Measurements from ENCODE around the gene RAB8B. TPM values are rescaled to one million over a fixed set of nuclear protein-coding genes. Genes with fewer than 3 reads are reported as not detected.

The RAB8B gene
- total RNA-seq, 2 donors from 2014 or later, result 21.9 to 28.8 TPM

GRCh38 chr15:63243776-63244175 lies 54.4 kb downstream of the RAB8B start:
- Mint-ChIP-seq H3K27ac (no peak overlapping the region), H3K9me3 (peaks cover 21% of the 10 kb centered on the region), H3K27me3 (ENCODE audit: insufficient read depth) (no peaks in the 10 kb centered on the region), H3K4me3 (no peak overlapping the region), H3K36me3 (ENCODE audit: low read depth) (peaks cover 38% of the 10 kb centered on the region), H3K4me1 (peaks cover 7% of the 10 kb centered on the region)
- H3K9ac ChIP-seq (ENCODE audit: extremely low read depth, low read length, poor library complexity, severe bottlenecking), result no peak overlapping the region
- H3K27ac ChIP-seq (ENCODE audit: low read depth, low read length), result no peak overlapping the region
- peaks cover 23% of the 10 kb centered on the region for H3K9me3 ChIP-seq (ENCODE audit: control insufficient read depth, low read length)
- no peak for TF ChIP-seq CTCF (conservative IDR thresholded peaks at IDR 0.05)
- no peak overlapping the region for H3K4me3 ChIP-seq (ENCODE audit: low read length)
- no peaks in the 10 kb centered on the region for H3K27me3 ChIP-seq (ENCODE audit: control insufficient read depth, insufficient read depth, low read length, poor library complexity, severe bottlenecking)
- no peak for DNase-seq
- no peaks in the 10 kb centered on the region for H3K4me1 ChIP-seq (ENCODE audit: control insufficient read depth, insufficient read depth, low read length)
- WGBS, 2 experiments (ENCODE audit: insufficient coverage in 1 of 2, insufficient read length in 1 of 2), result 84 to 100% methylated on average over 1 of the region's 1 CpG
- peaks cover 17% of the 10 kb centered on the region for H3K36me3 ChIP-seq (ENCODE audit: control insufficient read depth, insufficient read depth, low read length)

- Mint-ChIP-seq H3K4me1 (peaks cover 7% of the 10 kb centered on the region), H3K27ac (no peak overlapping the region), H3K4me3 (no peak overlapping the region), H3K9me3 (peaks cover 21% of the 10 kb centered on the region), H3K36me3 (ENCODE audit: low read depth) (peaks cover 40% of the 10 kb centered on the region), H3K27me3 (ENCODE audit: insufficient read depth) (no peaks in the 10 kb centered on the region)
- H3K36me3 ChIP-seq (ENCODE audit: control insufficient read depth, insufficient read depth, low read length), result peaks cover 17% of the 10 kb centered on the region
- peaks cover 23% of the 10 kb centered on the region for H3K9me3 ChIP-seq (ENCODE audit: control insufficient read depth, low read length)
- no peak overlapping the region for H3K27ac ChIP-seq (ENCODE audit: low read depth, low read length)
- H3K4me1 ChIP-seq (ENCODE audit: control insufficient read depth, insufficient read depth, low read length), result no peaks in the 10 kb centered on the region
- TF ChIP-seq CTCF (conservative IDR thresholded peaks at IDR 0.05), result no peak
- H3K9ac ChIP-seq (ENCODE audit: extremely low read depth, low read length, poor library complexity, severe bottlenecking), result no peak overlapping the region
- H3K27me3 ChIP-seq (ENCODE audit: control insufficient read depth, insufficient read depth, low read length, poor library complexity, severe bottlenecking), result no peaks in the 10 kb centered on the region
- DNase-seq, result no peak
- WGBS, 2 experiments (ENCODE audit: insufficient coverage in 1 of 2, insufficient read length in 1 of 2), result 33 to 90% methylated on average over 1 to 4 of the region's 4 CpGs
- no peak overlapping the region for H3K4me3 ChIP-seq (ENCODE audit: low read length)
Measured at GRCh38 chr15:63244399-63244798, 55.0 kb downstream of the RAB8B start.

DNA sequence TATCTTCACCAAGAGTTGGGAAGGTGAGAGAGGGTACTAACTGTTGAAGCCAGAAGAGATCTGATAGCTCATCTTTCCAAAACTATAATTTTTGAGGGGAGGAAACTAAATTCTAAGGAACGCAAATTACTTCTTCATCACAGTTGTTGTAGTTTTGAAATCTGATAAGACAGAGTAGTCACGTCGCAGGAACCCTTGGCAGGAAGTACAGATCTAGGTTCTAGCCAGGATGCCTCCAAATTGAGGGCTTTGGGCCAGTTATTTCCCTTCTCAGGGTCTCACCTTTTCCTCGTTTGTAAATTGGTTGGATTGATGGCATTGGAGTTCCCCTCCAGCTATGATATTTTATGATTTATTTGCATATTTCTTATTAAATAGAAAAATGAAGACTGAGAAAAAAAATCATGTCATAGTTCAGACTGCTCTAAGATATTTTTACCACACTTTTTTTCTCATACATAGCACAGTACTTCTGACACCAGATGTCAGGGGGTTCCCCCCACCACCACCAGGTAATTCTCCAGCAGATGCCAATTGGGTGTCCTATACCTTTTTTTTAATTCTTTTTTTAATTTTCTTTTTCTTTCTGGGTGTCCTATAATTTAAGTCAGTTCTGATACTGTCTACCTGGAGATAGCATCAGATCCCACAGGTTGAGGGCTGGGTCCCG lies 55.7 kb downstream of the RAB8B start:
- 97 to 100% methylated on average over 2 to 4 of the region's 5 CpGs for WGBS, 2 experiments (ENCODE audit: insufficient coverage in 1 of 2, insufficient read length in 1 of 2)
- H3K27ac ChIP-seq (ENCODE audit: low read depth, low read length), result no peak overlapping the region

More for the DNA sequence above, 55.7 kb downstream of the RAB8B start:
- Histone ChIP-seq H3K4me1 (ENCODE audit: control insufficient read depth, insufficient read depth, low read length) (no peaks in the 10 kb centered on the region), H3K27me3 (ENCODE audit: control insufficient read depth, insufficient read depth, low read length, poor library complexity, severe bottlenecking) (no peaks in the 10 kb centered on the region), H3K4me3 (ENCODE audit: low read length) (no peak overlapping the region), H3K9me3 (ENCODE audit: control insufficient read depth, low read length) (peaks cover 23% of the 10 kb centered on the region), H3K36me3 (ENCODE audit: control insufficient read depth, insufficient read depth, low read length) (peaks cover 17% of the 10 kb centered on the region), H3K9ac (ENCODE audit: extremely low read depth, low read length, poor library complexity, severe bottlenecking) (no peak overlapping the region)
- no peak overlapping the region for H3K27ac Mint-ChIP-seq
- H3K4me3 Mint-ChIP-seq, result no peak overlapping the region
- no peak for TF ChIP-seq CTCF (conservative IDR thresholded peaks at IDR 0.05)
- H3K4me1 Mint-ChIP-seq, result peaks cover 7% of the 10 kb centered on the region
- no peaks in the 10 kb centered on the region for H3K27me3 Mint-ChIP-seq (ENCODE audit: insufficient read depth)
- peaks cover 21% of the 10 kb centered on the region for H3K9me3 Mint-ChIP-seq
- H3K36me3 Mint-ChIP-seq (ENCODE audit: low read depth), result peaks cover 44% of the 10 kb centered on the region
- DNase-seq, result no peak
